HG03460 (cell line): Measurements from ENCODE around the gene CIZ1.

Experiments used
- ATAC-seq: cut with Tn5 transposase; IDR thresholded peaks from one replicate; pipeline ENCODE4 v1.9.1; 2021; ENCODE audit not compliant: unreplicated experiment

The CIZ1 gene

GRCh38 chr9:128127990-128128835, 63.2 kb downstream of the CIZ1 start:
- ATAC-seq: peak; percentile 66

GRCh38 chr9:128127568-128127989, 63.8 kb downstream of the CIZ1 start, which contains the start of gene PTGES2:
Gene PTGES2 (minus strand): TSS chr9:128127729. CDS start chr9:128127717, 12 bp downstream.
- peak; percentile 52 for ATAC-seq

GRCh38 chr9:128125580-128126354, 65.6 kb downstream of the CIZ1 start:
- no peak for ATAC-seq

GRCh38 chr9:128124873-128125579, 66.3 kb downstream of the CIZ1 start:
- no peak for ATAC-seq

GRCh38 chr9:128124451-128124850, 66.9 kb downstream of the CIZ1 start:
- ATAC-seq: no peak

GRCh38 chr9:128123451-128124080, 67.8 kb downstream of the CIZ1 start:
- ATAC-seq: no peak

- no peak for ATAC-seq
Measured at GRCh38 chr9:128122809-128123175, 68.6 kb downstream of the CIZ1 start.

GRCh38 chr9:128121924-128122808, 69.2 kb downstream of the CIZ1 start:
- ATAC-seq: no peak

GRCh38 chr9:128121466-128121810, 69.9 kb downstream of the CIZ1 start:
- no peak for ATAC-seq

GRCh38 chr9:128120741-128121465, 70.5 kb downstream of the CIZ1 start:
- ATAC-seq: no peak

GRCh38 chr9:128120061-128120740, 71.2 kb downstream of the CIZ1 start:
- ATAC-seq: no peak

- ATAC-seq: no peak
Measured at GRCh38 chr9:128118971-128119665, 72.3 kb downstream of the CIZ1 start.

GRCh38 chr9:128118472-128118857, 72.9 kb downstream of the CIZ1 start:
- no peak for ATAC-seq

- no peak for ATAC-seq
Measured at GRCh38 chr9:128117613-128118471, 73.5 kb downstream of the CIZ1 start.

GRCh38 chr9:128116104-128117083, 75.0 kb downstream of the CIZ1 start:
- no peak for ATAC-seq
